GM12875 (cell line): Measurements from ENCODE around the gene CCT6B.

Source experiments
- H3K4me3 ChIP-seq: one replicate; pipeline ENCODE4 v1.5.1; 2011; ENCODE audit warnings: low read depth, low read length, control low read depth
- CTCF ChIP-seq: IDR thresholded peaks from 2 replicates; pipeline ENCODE4 v1.5.1; 2011; ENCODE audit warnings: low read depth, mild to moderate bottlenecking, control low read depth, inconsistent platforms, low read length, moderate library complexity, borderline replicate concordance; ENCODE audit not compliant: insufficient read depth

CCT6B gene

GRCh38 chr17:34885076-34885475, 76.2 kb downstream of the CCT6B start:
- TF ChIP-seq CTCF, result no peak
- H3K4me3 ChIP-seq, result no peak overlapping the region

GRCh38 chr17:34884597-34884996, 76.7 kb downstream of the CCT6B start:
- no peak overlapping the region for H3K4me3 ChIP-seq
- no peak for TF ChIP-seq CTCF

- H3K4me3 ChIP-seq, result no peak overlapping the region
- TF ChIP-seq CTCF, result no peak
These were observed 77.9 kb downstream of the CCT6B start for GRCh38 chr17:34883106-34884000.

GRCh38 chr17:34879146-34879545, 82.1 kb downstream of the CCT6B start:
- no peak for TF ChIP-seq CTCF
- no peak overlapping the region for H3K4me3 ChIP-seq
